Measurements from ENCODE around the gene R3HDM4.

- TF ChIP-seq CTCF (IDR thresholded peaks at IDR 0.05; ENCODE audit: low read depth, low read length, missing input control) = no peak
- TF ChIP-seq ATF3 (IDR thresholded peaks at IDR 0.05) = no peak
- TF ChIP-seq ZBTB33 (IDR thresholded peaks at IDR 0.05) = no peak
- no peak for TF ChIP-seq JUND (IDR thresholded peaks at IDR 0.05)
- no peak for TF ChIP-seq RAD21 (IDR thresholded peaks at IDR 0.05)
- no peak for TF ChIP-seq FOXA2 (IDR thresholded peaks at IDR 0.05)
- no peak for TF ChIP-seq HNF4G (IDR thresholded peaks at IDR 0.05)
- no peak for TF ChIP-seq MAX (IDR thresholded peaks at IDR 0.05)
Observed at GRCh38 chr19:926589-927350, 13.8 kb upstream of the R3HDM4 start.

Measured in liver (tissue), 3 donors.